GM23338 (cell line): Measurements from ENCODE around the gene SH3BP2. TPM values are rescaled to one million over a fixed set of nuclear protein-coding genes. Genes with fewer than 3 reads are reported as not detected.
"Not testable (repeated sequence)": the region's sequence is repeated elsewhere in the genome, so short reads cannot be mapped to it uniquely, and the experiment has no call there.

Source experiments
- ATAC-seq: fragments of 200-7000 bp; cut with Tn5 transposase; 3 replicates; pipeline ENCODE4 v1.9.1; 2020
- DNase-seq: peaks from one replicate; pipeline ENCODE4 v3.0.0-alpha.2; 2015; ENCODE audit warnings: low spot score
- H2AFZ ChIP-seq: fragments of 200-600 bp; sonication (generic); 2 replicates; pipeline ENCODE4 v1.8.0; 2016; ENCODE audit warnings: antibody characterized with exemption, mild to moderate bottlenecking, moderate library complexity
- H3F3A ChIP-seq: fragments of 200-600 bp; sonication (generic); replicated peaks from 2 replicates; pipeline ENCODE4 v1.8.0; 2017; ENCODE audit warnings: antibody characterized with exemption, mixed run types, low read depth
- H3K27ac ChIP-seq: fragments of 200-600 bp; sonication (generic); 2 replicates; pipeline ENCODE4 v1.6.1; 2016; ENCODE audit warnings: low read depth
- H3K27me3 ChIP-seq: fragments of 200-600 bp; sonication (generic); 2 replicates; pipeline ENCODE4 v1.8.0; 2016; ENCODE audit warnings: mild to moderate bottlenecking, mixed run types, moderate library complexity; ENCODE audit not compliant: insufficient read depth
- H3K36me3 ChIP-seq: fragments of 200-600 bp; sonication (generic); 2 replicates; pipeline ENCODE4 v1.8.0; 2016; ENCODE audit warnings: mild to moderate bottlenecking; ENCODE audit not compliant: insufficient read depth
- H3K4me1 ChIP-seq: fragments of 200-600 bp; sonication (generic); 2 replicates; pipeline ENCODE4 v1.8.0; 2016; ENCODE audit warnings: mild to moderate bottlenecking, moderate library complexity; ENCODE audit not compliant: insufficient read depth
- H3K4me2 ChIP-seq: fragments of 200-600 bp; sonication (generic); 2 replicates; pipeline ENCODE4 v1.7.1; 2017; ENCODE audit warnings: mixed run types
- H3K4me3 ChIP-seq: fragments of 200-600 bp; sonication (generic); 2 replicates; pipeline ENCODE4 v1.6.1; 2016; ENCODE audit warnings: mixed run types
- H3K79me2 ChIP-seq: fragments of 200-600 bp; sonication (generic); replicated peaks from 2 replicates; pipeline ENCODE4 v1.8.0; 2017; ENCODE audit warnings: mild to moderate bottlenecking; ENCODE audit not compliant: insufficient read depth
- H3K9me2 ChIP-seq: fragments of 200-600 bp; sonication (generic); 2 replicates; pipeline ENCODE4 v1.8.0; 2017; ENCODE audit not compliant: insufficient read depth
- H4K20me1 ChIP-seq: fragments of 200-600 bp; sonication (generic); replicated peaks from 2 replicates; pipeline ENCODE4 v1.8.0; 2017; ENCODE audit warnings: mild to moderate bottlenecking; ENCODE audit not compliant: insufficient read depth
- H3K27ac Mint-ChIP-seq: 2 replicates; pipeline ENCODE4 v1.8.0; 2020; ENCODE audit warnings: inconsistent platforms, mild to moderate bottlenecking, moderate library complexity, mixed read lengths
- H3K27me3 Mint-ChIP-seq: 3 replicates; pipeline ENCODE4 v1.8.0; 2022; ENCODE audit warnings: low read depth, mild to moderate bottlenecking, moderate library complexity, mixed read lengths, inconsistent platforms; ENCODE audit not compliant: insufficient read depth, poor library complexity
- H3K36me3 Mint-ChIP-seq: 3 replicates; pipeline ENCODE4 v1.8.0; 2021; ENCODE audit warnings: low read depth, mild to moderate bottlenecking, inconsistent platforms, moderate library complexity, mixed read lengths
- H3K4me1 Mint-ChIP-seq: 3 replicates; pipeline ENCODE4 v1.8.0; 2020; ENCODE audit warnings: mild to moderate bottlenecking, inconsistent platforms, mixed read lengths
- H3K4me3 Mint-ChIP-seq: 3 replicates; pipeline ENCODE4 v1.8.0; 2021; ENCODE audit warnings: moderate library complexity, mild to moderate bottlenecking, inconsistent platforms, mixed read lengths
- H3K9me3 Mint-ChIP-seq: 3 replicates; pipeline ENCODE4 v1.8.0; 2020; ENCODE audit warnings: moderate library complexity, mild to moderate bottlenecking, inconsistent platforms, mixed read lengths
- CTCF ChIP-seq, 2 experiments: fragments of 200-600 bp in 1 of 2; sonication (generic) in 1 of 2; conservative IDR thresholded peaks; 2 replicates each; pipeline versions ENCODE4 v1.5.1 to v1.6.1; 2016 to 2017; ENCODE audit warnings: antibody characterized with exemption in 2 of 2, low read depth in 2 of 2, mild to moderate bottlenecking in 2 of 2, moderate library complexity in 1 of 2
- ETS1 ChIP-seq: IDR thresholded peaks from 2 replicates; pipeline ENCODE4 v1.6.1; 2016; ENCODE audit warnings: antibody characterized with exemption
- EZH2 ChIP-seq: fragments of 200-600 bp; sonication (generic); IDR thresholded peaks from one replicate; pipeline ENCODE4 v1.8.0; 2017; ENCODE audit warnings: antibody characterized with exemption, mild to moderate bottlenecking, low read depth; ENCODE audit not compliant: unreplicated experiment
- EZH2phosphoT487 ChIP-seq: fragments of 200-600 bp; sonication (generic); IDR thresholded peaks from one replicate; pipeline ENCODE4 v1.8.1; 2018; ENCODE audit warnings: antibody characterized with exemption; ENCODE audit not compliant: unreplicated experiment
- JUNB ChIP-seq: IDR thresholded peaks from one replicate; pipeline ENCODE4 v1.6.1; 2016; ENCODE audit warnings: antibody characterized with exemption; ENCODE audit not compliant: unreplicated experiment
- POLR2AphosphoS5 ChIP-seq: IDR thresholded peaks from 2 replicates; pipeline ENCODE4 v1.6.1; 2016; ENCODE audit warnings: antibody characterized with exemption, low read depth
- STAT1 ChIP-seq: IDR thresholded peaks from one replicate; pipeline ENCODE4 v1.6.1; 2016; ENCODE audit warnings: antibody characterized with exemption; ENCODE audit not compliant: unreplicated experiment
- ZNF331 ChIP-seq: fragments of 250-450 bp; sonication (Bioruptor Pico); IDR thresholded peaks from 2 replicates; pipeline ENCODE4 v1.5.0; 2020; ENCODE audit warnings: low read depth, mild to moderate bottlenecking, moderate library complexity
- ZNF462 ChIP-seq: fragments of 250-450 bp; sonication (Bioruptor Pico); IDR thresholded peaks from 2 replicates; pipeline ENCODE4 v1.5.0; 2020; ENCODE audit warnings: mild to moderate bottlenecking, moderate library complexity
- polyA plus RNA-seq: library from polyadenylated mRNA; unstranded; fragments of >200 nt; fragmentation: Nextera tagmentation; extraction: Ambion mirVana; gene quantifications from 2 replicates; pipeline ENCODE4 v1.2.1, GENCODE V29; 2016
- total RNA-seq: library from RNA; depleted of rRNA; stranded (reverse); fragments of >200 nt; shearing (Covaris generic); gene quantifications from 2 replicates; pipeline ENCODE4 v1.2.3, GENCODE V29; 2014

SH3BP2 gene
- total and polyA plus RNA-seq, 2 experiments from 2014 or later, result 15.2 to 43.9 TPM

GRCh38 chr4:2762486-2763370, 30.2 kb upstream of the SH3BP2 start:
- ATAC-seq, H3K79me2 ChIP-seq, DNase-seq, H3K9me3 Mint-ChIP-seq, H3K4me2 ChIP-seq, H3K27ac Mint-ChIP-seq, H2AFZ ChIP-seq, H3K27me3 ChIP-seq, H3K4me1 Mint-ChIP-seq, H3K4me3 Mint-ChIP-seq, H3K36me3 ChIP-seq, H3K4me1 ChIP-seq, H4K20me1 ChIP-seq, H3K9me2 ChIP-seq, H3K4me3 ChIP-seq, H3K27ac ChIP-seq, H3F3A ChIP-seq: not testable (repeated sequence)
- Mint-ChIP-seq H3K36me3 (peaks cover 11% of the 10 kb centered on the region; the same call in 1 of the 3 replicates), H3K27me3 (peaks cover 12% of the 10 kb centered on the region)
- TF ChIP-seq POLR2AphosphoS5, result peak; percentile 26; the same call in 1 of the 2 replicates

- ATAC-seq (peak; percentile 13), DNase-seq (peak; percentile 61)
- H3K36me3 Mint-ChIP-seq, result peaks cover 11% of the 10 kb centered on the region; the same call in 1 of the 3 replicates
- peak overlapping the region; percentile 81 for H3K4me2 ChIP-seq
- H3K4me3 Mint-ChIP-seq, result peak overlapping the region; percentile 44; the same call in 2 of the 3 replicates
- peaks cover 4% of the 10 kb centered on the region; the same call in 1 of the 2 replicates for H3K4me1 ChIP-seq
- H3K9me3 Mint-ChIP-seq, result peaks cover 6% of the 10 kb centered on the region; the same call in 2 of the 3 replicates
- H3K27me3 Mint-ChIP-seq, result peaks cover 9% of the 10 kb centered on the region
- H3K27ac ChIP-seq, result no peak overlapping the region
- H3K27ac Mint-ChIP-seq, result no peak overlapping the region
- H3K36me3 ChIP-seq, result no peaks in the 10 kb centered on the region
- no peaks in the 10 kb centered on the region for H3K27me3 ChIP-seq
- H3K4me1 Mint-ChIP-seq, result peaks cover 5% of the 10 kb centered on the region
- H3K79me2 ChIP-seq, result no peaks in the 10 kb centered on the region
- H2AFZ ChIP-seq, result peak overlapping the region; percentile 98
- 0 out of 2 replicates have a peak, but pooled peaks cover 7% of the 10 kb centered on the region for H3F3A ChIP-seq
- H3K9me2 ChIP-seq, result no peaks in the 10 kb centered on the region
- H4K20me1 ChIP-seq, result no peaks in the 10 kb centered on the region
- H3K4me3 ChIP-seq, result peak overlapping the region; percentile 60
- TF ChIP-seq ETS1, result no peak
- TF ChIP-seq JUNB, result no peak
- TF ChIP-seq EZH2, result no peak
- TF ChIP-seq CTCF (conservative IDR thresholded peaks at IDR 0.05; ENCODE audit: low read depth in 2 of 2), result no peak
- TF ChIP-seq ZNF462 (CRISPR knock-in tag), result no peak
- no peak for TF ChIP-seq EZH2phosphoT487
- no peak for TF ChIP-seq STAT1
- no peak for TF ChIP-seq ZNF331 (CRISPR knock-in tag)
- no peak for TF ChIP-seq POLR2AphosphoS5
Observed at GRCh38 chr4:2763511-2763967, 29.3 kb upstream of the SH3BP2 start.
